Mucosa of stomach (tissue), 1 donor: ENCODE results near the gene JUN.

Experiments
- H3K27me3 ChIP-seq: one replicate; pipeline ENCODE4 v1.7.0; 2013; ENCODE audit warnings: mild to moderate bottlenecking, low read length; ENCODE audit not compliant: control insufficient read depth, insufficient read depth
- H3K36me3 ChIP-seq: one replicate; pipeline ENCODE4 v1.7.0; 2013; ENCODE audit warnings: low read length; ENCODE audit not compliant: control insufficient read depth, insufficient read depth
- H3K4me1 ChIP-seq: one replicate; pipeline ENCODE4 v1.7.0; 2013; ENCODE audit warnings: mild to moderate bottlenecking, low read length; ENCODE audit not compliant: control insufficient read depth, insufficient read depth
- H3K4me3 ChIP-seq: one replicate; pipeline ENCODE4 v1.7.0; 2013; ENCODE audit warnings: low read length
- H3K9ac ChIP-seq: one replicate; pipeline ENCODE4 v1.7.0; 2013; ENCODE audit warnings: mild to moderate bottlenecking, low read length, moderate library complexity
- H3K9me3 ChIP-seq: one replicate; pipeline ENCODE4 v1.7.0; 2013; ENCODE audit warnings: mild to moderate bottlenecking, low read length, moderate library complexity; ENCODE audit not compliant: control insufficient read depth
- donor health status: Pancreatic carcinoma.

Gene JUN

DNA sequence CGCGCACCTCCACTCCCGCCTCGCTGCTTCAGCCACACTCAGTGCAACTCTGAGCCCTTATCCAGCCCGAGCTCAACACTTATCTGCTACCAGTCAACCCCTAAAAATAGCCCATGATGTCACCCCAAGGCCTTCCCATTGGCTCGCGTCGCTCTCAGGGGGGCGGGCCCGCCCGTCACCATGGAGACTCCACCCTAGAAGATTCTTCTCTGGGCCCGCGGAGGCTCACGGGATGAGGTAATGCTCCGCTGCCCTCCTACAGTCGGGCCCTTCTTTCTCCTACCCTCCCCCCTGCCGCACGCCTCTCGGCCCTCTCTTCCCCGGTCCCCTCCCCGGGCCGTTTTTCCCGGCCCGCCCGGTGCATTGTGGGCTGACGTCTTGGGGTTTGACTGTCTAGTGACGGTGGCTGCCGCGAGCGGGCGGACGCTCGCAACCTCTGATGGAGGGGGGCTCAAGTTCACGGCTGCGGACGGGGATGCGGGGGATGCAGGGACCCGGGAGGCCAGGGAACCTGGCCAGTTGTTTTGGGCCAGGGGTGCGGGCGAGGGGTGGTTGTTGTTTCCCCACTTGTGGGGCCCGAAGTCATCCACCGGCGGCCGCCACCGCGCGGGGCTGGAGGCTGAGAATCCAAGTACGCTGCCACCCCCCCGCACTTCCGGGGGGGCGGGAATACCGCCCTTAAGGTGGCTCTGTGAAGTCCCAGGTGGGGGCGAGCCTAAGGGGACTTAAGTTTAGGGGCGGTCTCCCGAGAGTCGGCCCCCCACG is at the start of gene JUN:
TSS of gene JUN (minus strand) at position 55 of the 765 bp plus-strand sequence. CDS start 977 bp downstream, outside the sequence.
- H3K4me1 ChIP-seq = no peaks in the 10 kb centered on the region
- no peaks in the 10 kb centered on the region for H3K9me3 ChIP-seq
- peak within 1 kb of the TSS; percentile 96 for H3K4me3 ChIP-seq
- peak within 1 kb of the TSS; percentile 99 for H3K9ac ChIP-seq
- H3K36me3 ChIP-seq = peaks cover 8% of the 10 kb centered on the region
- no peaks in the 10 kb centered on the region for H3K27me3 ChIP-seq

- H3K4me1 ChIP-seq = no peaks in the 10 kb centered on the region
- no peaks in the 10 kb centered on the region for H3K36me3 ChIP-seq
- no peak overlapping the region for H3K9ac ChIP-seq
- H3K4me3 ChIP-seq = no peak overlapping the region
- H3K27me3 ChIP-seq = no peaks in the 10 kb centered on the region
- H3K9me3 ChIP-seq = no peaks in the 10 kb centered on the region
Observed at GRCh38 chr1:58833166-58833565, 49.3 kb upstream of the JUN start.

GRCh38 chr1:58830291-58830690 is 46.4 kb upstream of the JUN start:
- Histone ChIP-seq H3K9me3 (no peaks in the 10 kb centered on the region), H3K36me3 (no peaks in the 10 kb centered on the region), H3K4me3 (no peak overlapping the region), H3K9ac (no peak overlapping the region), H3K4me1 (no peaks in the 10 kb centered on the region), H3K27me3 (no peaks in the 10 kb centered on the region)

DNA sequence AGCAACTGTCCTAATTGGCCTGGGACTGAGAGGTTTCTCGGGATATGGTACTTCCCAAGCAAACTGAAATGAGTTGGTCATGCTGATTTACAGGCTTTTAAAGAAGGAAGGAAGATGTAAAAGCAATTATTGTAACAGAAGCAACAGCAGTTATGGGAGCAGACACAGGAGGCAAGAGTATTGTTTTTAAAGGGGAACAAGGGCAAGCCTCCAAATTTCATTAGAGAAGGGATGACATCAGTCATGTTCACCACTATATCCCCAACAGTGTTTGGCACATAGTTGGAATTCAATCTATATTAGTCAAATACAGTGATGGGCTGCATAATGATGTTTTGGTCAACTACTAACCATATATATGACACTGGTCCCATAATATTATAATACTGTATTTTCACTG is 46.0 kb upstream of the JUN start:
- H3K27me3 ChIP-seq = no peaks in the 10 kb centered on the region
- no peaks in the 10 kb centered on the region for H3K36me3 ChIP-seq
- H3K9me3 ChIP-seq = no peaks in the 10 kb centered on the region
- H3K9ac ChIP-seq = no peak overlapping the region
- H3K4me3 ChIP-seq = no peak overlapping the region
- H3K4me1 ChIP-seq = peaks cover 3% of the 10 kb centered on the region

DNA sequence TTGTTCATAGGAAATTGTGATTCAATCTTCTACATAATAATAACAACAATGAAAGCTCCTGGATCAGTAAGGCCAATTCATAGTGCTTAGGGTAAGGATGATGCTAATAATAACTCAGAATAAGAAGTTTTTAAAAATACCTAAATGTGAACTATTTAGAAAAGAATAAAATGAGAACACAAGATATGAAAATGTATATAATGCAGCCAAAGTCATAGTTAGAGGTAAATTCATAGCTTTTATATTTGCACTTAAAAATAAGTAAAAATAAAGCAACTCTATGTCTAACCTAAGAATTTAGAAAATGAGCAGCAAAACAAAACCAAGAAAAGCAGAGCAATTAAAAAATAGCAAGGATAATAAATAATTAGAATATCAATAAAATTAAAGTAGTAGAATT is 43.5 kb upstream of the JUN start:
- no peaks in the 10 kb centered on the region for H3K9me3 ChIP-seq
- H3K9ac ChIP-seq = no peak overlapping the region
- H3K36me3 ChIP-seq = no peaks in the 10 kb centered on the region
- no peaks in the 10 kb centered on the region for H3K27me3 ChIP-seq
- H3K4me3 ChIP-seq = no peak overlapping the region
- H3K4me1 ChIP-seq = peaks cover 19% of the 10 kb centered on the region

GRCh38 chr1:58824753-58825389 is 41.0 kb upstream of the JUN start:
- Histone ChIP-seq H3K4me1 (peaks cover 19% of the 10 kb centered on the region), H3K9me3 (no peaks in the 10 kb centered on the region), H3K9ac (no peak overlapping the region), H3K27me3 (no peaks in the 10 kb centered on the region), H3K4me3 (no peak overlapping the region), H3K36me3 (no peaks in the 10 kb centered on the region)

DNA sequence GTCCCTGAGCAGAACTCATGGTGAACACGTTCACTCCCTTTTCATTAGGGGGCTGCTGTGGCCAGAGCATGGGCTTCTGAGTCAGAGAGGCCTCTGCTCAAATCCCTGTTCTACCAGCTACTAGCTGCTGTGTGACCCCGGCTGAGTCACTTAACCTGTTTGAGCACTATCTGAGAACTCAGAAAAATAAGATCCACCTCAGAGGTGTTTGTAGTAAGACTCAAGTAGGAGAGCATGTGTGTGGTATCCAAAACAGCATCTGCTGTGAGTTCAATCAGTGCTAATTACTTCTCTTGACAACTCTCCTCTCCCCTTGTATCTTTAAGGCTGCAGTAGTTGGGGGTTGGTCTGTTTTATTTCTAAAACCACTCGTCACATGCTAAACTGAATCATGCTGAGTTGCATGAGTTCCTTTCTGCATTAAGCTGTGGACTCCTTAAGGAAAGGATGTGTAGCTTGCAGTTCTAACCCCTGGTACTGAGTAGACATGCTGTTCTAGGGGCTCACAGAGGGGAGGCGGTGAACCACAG is 39.7 kb upstream of the JUN start:
- no peaks in the 10 kb centered on the region for H3K36me3 ChIP-seq
- H3K9me3 ChIP-seq = no peaks in the 10 kb centered on the region
- no peak overlapping the region for H3K4me3 ChIP-seq

GRCh38 chr1:58821309-58821708 is 37.5 kb upstream of the JUN start:
- H3K4me3 ChIP-seq = no peak overlapping the region
- no peak overlapping the region for H3K9ac ChIP-seq
- peaks cover 29% of the 10 kb centered on the region for H3K4me1 ChIP-seq
- H3K27me3 ChIP-seq = no peaks in the 10 kb centered on the region
- no peaks in the 10 kb centered on the region for H3K36me3 ChIP-seq
- H3K9me3 ChIP-seq = no peaks in the 10 kb centered on the region

More for the DNA sequence above, 39.7 kb upstream of the JUN start:
- Histone ChIP-seq H3K4me1 (peaks cover 19% of the 10 kb centered on the region), H3K9ac (no peak overlapping the region), H3K27me3 (no peaks in the 10 kb centered on the region)

DNA sequence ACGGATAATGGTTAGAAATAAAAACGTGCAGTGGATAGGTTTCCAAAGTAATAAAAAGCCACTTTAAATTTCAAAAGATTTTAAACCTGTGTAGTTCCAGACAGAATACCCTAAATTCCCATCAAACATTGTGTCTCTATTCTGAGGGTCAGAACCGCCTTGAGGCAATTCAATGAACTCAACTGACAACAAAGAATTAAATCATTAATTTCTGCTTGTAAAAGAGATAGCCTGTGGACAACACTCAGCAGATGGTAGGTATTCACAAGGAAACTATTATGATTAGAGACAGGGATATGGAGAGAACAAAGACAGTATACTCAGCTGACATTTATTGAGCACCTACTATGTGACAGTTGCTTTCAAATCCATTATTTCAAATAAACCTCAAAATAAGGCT is 35.1 kb upstream of the JUN start:
- Histone ChIP-seq H3K36me3 (no peaks in the 10 kb centered on the region), H3K4me3 (no peak overlapping the region), H3K4me1 (peaks cover 25% of the 10 kb centered on the region), H3K27me3 (no peaks in the 10 kb centered on the region), H3K9ac (no peak overlapping the region), H3K9me3 (no peaks in the 10 kb centered on the region)

GRCh38 chr1:58818075-58818474 is 34.2 kb upstream of the JUN start:
- H3K9ac ChIP-seq = no peak overlapping the region
- H3K4me1 ChIP-seq = peaks cover 26% of the 10 kb centered on the region
- no peaks in the 10 kb centered on the region for H3K9me3 ChIP-seq
- no peak overlapping the region for H3K4me3 ChIP-seq
- H3K36me3 ChIP-seq = no peaks in the 10 kb centered on the region
- H3K27me3 ChIP-seq = no peaks in the 10 kb centered on the region

DNA sequence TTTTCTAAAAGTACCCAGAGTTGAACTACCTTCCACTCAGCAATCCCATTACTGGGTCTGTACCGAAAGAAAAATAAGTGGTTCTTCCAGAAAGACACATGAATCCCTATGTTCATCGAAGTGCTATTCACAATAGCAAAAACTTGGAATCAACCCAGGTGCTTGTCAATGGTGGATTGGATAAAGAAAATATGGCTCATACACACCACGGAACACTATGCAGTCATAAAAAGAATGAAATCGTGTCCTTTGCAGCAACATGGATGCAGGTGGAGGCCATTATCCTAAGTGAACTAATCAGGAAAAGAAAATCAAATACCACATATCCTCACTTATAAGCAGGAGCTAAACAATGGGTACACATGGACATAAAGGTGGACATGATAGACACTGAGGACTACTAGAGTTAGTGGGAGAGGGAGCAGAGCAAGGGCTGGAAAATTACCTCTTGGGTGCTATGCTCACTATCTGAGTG is 32.9 kb upstream of the JUN start:
- peak overlapping the region; percentile 52 for H3K9ac ChIP-seq
- no peaks in the 10 kb centered on the region for H3K36me3 ChIP-seq
- H3K4me3 ChIP-seq = no peak overlapping the region
- H3K27me3 ChIP-seq = no peaks in the 10 kb centered on the region
- peaks cover 31% of the 10 kb centered on the region for H3K4me1 ChIP-seq
- H3K9me3 ChIP-seq = no peaks in the 10 kb centered on the region

DNA sequence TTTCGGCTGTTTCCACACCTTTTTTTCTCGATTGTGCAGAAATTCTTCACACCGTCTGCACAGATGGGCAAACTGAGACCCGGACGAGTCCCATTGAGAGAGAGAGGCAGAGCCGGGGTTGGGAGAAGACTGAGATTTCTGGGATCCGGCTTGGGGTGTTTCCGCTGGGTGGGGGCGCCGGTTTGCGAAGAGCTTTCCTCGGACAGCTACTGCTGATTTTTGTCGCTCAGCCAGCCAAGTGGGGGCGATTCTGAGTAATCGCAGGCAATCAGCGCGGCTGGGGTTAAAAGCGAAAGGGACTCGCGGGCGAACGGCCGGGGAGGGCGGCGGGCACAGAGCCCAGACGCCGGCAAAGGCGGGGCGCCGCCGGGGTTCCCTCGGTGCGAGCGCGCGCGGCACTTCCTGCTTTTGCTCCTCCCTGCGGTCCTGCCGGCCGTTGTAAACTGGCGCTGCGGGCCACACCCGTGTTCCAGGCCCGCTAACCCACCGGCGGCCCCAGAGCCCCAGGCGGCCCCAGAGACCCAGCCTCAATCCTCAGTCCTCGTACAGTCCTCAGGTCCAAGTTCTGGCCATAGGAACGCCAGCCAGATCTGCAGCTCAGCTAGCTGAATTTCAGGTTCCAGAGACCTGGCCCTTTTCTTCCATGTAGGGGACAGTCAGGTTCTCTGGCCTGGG is 32.4 kb upstream of the JUN start:
- Histone ChIP-seq H3K27me3 (no peaks in the 10 kb centered on the region), H3K4me1 (peaks cover 34% of the 10 kb centered on the region), H3K9me3 (no peaks in the 10 kb centered on the region), H3K4me3 (peak overlapping the region; percentile 84), H3K9ac (peak overlapping the region; percentile 52), H3K36me3 (no peaks in the 10 kb centered on the region)
